Stimulated activated CD4-positive, alpha-beta T cell treated with anti-CD3 and anti-CD28 coated beads, Interleukin-4, amount 100 ng/mL, for 4 hours (primary cell): ENCODE results near the gene SNRPB.

Experiments used
- DNase-seq, 2 experiments: peaks; one replicate each; pipeline ENCODE4 v3.0.0-alpha.2; 2020

SNRPB gene

DNA sequence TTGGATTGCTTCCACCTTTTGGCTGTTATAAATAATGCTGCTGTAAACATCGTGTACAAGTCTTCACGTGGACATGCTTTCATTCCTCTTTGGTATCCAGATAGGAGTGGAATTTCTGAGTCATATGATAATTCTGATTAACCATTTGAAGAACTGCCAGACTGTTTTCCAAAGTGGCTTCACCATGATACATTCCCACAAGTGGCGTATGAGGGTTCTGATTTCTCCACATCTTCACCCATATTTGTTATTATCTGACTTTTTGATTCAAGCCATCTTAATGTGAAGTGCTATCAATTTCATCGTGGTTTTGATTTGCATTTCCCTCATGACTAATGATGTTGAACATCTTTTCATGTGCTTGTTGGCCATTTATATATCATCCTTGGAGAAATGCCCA is 2.9 kb upstream of the SNRPB start:
- no peak for DNase-seq

DNA sequence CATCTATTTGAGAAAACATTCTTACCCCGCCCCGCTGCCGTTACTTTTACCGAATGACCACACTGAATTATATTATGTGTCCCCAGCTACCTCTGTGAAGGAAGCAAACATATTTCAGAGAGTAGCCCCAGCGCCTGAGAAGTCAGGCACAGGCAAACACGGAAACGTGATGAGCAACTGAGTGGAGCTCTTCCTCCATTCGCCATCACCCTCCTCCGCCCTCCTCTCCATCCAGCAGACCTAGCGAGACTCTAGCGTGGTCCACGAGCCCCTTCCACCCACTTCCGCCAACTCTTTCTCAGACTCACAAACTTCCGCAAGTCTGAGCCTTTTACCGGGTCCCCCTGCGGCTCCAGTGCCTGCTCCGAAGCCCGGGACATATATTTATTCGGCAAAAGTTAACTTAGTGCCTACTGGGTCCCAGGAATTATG is 582 bp downstream of the SNRPB start:
- peak; percentile 49 to 70 for DNase-seq

DNA sequence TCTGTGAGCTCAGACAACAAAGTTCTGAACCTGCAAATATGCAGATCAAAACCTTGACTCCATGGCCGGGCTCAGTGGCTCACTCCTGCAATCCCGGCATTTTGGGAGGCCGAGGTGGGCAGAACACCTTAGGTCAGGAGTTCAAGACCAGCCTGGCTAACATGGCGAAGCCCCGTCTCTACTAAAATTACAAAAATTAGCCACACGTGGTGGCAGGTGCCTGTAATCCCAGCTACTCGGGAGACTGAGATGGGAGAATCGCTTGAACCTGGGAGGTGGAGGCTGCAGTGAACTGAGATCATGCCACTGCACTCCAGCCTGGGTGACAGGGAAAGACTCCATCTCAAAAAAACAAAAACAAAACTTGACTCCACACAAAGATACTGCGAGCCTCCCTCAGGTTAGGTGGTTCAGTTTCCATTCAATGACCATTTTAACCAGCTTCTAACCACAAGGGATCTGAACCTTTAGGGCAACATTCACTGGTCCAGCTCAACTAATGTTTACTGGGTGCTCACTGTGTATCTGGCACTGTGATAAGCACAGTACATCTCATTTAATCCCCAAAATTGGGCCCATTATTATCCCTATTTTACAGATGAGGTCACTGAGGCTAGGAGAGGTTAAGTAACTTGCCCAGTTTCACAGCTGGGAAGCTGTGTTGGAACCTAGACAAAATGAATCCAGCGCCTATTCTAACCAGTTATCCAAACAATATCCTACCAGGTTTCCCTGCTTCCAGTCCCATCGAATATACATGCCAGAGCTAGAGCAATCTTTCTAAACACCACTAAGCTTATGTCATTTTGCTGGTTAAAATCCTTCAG is 1.8 kb downstream of the SNRPB start:
- DNase-seq, result no peak

DNA sequence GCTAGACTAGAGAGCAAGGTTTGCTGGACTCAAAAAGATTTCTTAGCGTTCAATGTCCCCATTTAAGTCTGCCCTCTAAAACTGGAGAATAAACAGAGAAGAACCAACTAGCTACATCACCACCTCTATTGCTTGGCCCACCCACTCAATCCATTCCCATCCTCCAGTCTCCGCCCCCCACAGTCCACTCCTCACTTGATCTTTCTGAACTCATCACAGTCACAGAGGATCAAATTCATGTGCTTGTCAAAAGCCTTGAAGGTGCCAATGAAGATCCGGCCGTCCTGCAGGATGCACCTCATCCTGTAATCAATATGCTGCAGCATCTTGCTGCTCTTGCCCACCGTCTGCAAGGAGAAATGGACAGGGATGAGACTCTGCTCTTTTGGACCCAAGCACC is 3.2 kb downstream of the SNRPB start:
- no peak for DNase-seq

DNA sequence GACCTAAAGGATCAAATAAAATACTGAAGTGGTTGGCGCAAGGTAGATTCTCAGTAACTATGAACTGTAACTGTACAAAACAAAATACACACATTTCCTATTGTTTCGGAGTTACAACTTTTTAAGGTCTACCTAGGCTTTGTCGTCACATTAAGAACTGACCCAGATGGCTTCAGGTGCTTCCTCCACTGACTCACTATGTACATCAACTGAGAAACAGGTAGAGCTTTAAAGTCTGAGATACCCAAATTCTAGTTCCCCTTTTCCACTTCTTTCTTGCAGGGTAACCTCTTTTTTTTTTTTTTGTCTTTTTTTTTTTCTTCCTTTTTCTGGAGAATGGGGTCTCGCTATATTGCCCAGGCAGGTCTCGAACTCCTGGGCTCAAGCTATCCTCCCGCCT is 5.5 kb downstream of the SNRPB start:
- no peak for DNase-seq

DNA sequence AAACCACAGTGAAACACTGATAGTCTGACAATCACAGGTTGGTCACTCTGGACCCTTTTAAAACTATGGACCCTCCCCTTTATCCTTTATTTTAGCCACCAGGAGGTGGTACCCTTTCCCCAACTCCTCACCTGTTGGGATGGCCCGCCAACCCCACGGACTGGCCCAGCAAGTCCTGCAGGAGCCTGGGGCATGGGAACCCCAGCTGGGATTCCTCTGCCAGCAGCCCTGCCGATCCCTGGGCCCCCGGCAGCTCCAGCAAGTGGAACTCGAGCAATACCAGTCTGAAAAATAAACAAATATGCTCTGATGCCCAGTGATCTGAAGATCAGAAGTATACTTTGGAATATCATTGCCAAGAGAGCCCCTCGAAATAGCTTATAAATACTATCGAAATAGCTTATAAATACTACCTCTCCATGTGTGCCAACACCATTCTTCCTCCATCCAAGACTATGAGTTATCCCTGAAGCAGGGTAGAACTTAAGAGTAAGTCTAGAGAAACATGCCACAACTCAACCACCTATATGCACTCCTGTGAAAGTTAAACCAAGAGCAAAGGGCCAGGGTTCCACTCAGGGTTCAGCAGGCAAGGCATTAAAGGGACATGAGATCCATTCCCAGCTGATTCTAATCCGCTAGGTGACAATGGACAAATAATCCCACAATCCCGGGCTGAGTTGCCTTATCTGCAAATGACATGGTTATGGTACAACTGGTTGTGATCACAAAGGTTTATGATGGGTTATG is 6.8 kb downstream of the SNRPB start:
- no peak for DNase-seq

DNA sequence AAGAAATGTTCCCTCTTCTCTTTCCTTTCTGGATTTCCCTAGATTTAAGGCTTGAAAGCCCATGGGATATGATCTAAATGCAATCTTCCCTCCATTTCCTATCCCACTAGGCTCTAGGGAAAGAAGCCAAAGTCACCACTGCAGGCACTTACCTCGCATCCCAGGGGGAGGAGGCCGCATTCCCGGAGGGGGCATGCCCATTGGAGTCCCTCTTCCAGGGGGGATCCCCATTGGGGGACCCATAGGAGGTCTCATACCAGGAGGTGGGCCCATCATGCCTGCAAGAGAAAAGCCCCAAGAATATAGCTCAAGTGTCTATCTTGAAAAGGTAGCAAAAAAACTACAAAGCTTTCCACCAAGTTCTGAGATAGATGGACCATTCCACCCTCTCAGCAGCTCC is 8.1 kb downstream of the SNRPB start:
- DNase-seq, result no peak

DNA sequence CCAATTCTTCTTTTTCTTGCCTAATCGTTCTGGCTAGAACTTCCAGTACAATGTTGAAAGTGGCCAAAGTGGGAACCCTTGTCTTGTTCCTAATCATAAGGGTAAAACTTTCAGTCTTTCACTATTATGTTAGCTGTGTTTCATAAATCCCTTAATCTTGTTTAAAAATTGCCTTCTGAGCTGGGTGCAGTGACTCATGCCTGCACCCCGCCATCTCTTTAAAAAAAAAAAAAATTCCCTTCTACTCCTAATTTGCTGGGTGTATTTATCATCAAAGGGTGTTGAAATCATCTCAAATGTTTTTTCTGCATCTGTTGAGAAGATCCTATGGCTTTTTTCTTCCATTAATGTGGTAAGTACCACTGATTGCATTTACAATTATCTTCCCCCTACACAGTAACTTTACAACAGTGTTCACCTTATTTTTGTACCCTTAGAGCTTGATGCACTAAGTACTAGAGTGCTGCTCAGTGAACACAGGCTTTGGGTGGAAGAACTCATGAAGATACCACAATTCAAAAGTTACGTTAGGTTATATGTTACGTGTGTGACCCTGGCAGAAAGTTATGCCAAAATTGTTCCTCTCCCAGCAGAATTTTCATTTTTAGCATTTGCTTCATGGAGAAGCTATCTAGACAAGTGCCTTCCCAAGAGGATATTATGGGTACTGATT is 9.7 kb downstream of the SNRPB start:
- DNase-seq, result no peak

DNA sequence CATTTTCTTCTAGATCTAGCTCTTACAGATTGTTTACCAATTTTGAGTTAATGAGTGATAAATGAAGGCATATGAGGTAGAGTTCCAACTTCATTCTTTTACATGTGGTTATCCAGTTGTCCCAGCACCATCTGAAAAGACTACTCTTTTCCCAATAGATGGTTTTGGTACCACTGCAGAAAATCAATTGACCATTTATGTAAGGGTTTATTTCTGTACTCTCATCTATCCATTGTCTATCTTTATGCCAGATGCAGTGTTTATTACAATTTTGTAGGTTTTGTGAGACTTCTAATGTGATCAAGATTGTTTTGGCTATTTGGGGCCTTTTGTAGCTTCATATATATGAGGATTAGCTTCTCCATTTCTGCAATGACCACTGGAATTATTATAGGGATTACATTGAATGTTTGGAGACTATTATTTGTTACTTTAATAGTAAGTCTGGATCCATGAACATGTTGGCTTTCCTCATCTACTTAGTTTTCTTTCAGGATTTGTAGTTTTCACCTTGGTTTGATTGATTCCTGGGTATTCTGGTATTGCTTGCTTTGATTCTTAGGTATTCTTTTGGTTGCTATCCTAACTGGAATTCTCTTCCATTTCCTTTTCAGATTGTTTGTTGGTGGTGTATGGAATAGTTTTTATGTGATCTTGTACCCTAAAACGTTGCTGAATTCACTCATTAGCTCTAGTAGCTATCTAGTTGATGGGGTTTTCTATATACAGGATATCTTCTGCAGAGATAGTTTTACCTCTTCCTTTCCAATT is 10.4 kb downstream of the SNRPB start:
- DNase-seq, result no peak

DNA sequence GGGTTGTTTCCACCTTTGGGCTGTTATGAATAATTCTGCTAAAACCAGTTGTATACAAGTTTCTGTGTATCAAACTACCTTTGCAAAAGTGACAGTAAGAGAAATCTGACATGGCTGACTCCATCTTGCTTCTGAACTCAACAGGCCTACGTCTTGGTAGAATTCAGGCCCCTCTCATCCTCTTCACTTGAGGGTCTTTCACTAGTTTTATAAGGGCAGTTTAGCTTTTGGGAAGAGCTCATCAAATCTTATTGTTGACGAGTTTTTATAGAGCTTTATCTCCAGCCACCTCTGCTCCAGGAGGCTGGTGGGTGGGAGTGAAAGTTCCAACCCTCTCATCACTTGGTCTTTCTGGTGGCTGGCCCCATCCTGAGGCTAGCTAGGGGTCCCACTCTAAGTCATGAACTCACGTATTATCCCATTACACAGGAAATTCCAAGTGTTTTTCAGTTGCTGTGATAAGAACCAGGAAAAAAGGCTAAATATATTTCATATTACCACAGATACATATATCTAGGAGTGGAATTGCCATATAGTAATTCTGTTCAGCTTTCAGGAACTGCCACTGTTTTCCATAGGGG is 11.6 kb downstream of the SNRPB start:
- no peak for DNase-seq

DNA sequence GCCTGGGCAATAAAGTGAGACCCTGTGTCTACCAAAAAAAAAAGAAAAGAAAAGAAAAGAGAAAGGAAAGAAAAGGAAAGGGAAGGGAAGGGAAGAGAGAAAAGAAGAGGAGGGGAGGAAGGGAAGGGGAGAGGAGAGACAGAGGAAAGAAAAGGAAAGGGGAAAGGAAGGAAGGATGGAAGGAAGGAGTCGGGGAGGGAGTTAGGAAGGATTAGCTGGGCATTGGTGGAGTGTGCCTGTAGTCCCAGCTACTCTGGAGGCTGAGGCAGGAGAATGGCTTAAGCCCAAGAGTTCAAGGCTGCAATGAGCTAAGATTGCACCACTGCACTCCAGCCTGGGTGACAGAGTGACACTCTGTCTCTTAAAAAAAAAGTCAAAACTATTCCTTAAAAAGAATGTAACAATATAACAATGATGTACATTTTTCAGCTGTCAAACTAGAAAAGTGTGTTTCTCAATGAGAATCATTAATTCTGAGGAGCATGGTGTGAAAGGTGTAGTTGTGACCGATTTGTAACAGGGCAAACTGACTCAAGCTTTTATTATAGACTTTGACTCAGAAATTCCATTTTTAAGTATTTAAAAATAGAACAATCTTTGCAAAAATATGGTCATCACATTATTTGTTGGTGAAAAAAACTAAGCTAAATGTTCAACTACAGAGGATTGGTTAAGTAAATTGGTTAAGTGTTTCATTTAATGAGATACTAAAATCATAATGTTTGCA is 14.7 kb downstream of the SNRPB start:
- DNase-seq, result no peak

DNA sequence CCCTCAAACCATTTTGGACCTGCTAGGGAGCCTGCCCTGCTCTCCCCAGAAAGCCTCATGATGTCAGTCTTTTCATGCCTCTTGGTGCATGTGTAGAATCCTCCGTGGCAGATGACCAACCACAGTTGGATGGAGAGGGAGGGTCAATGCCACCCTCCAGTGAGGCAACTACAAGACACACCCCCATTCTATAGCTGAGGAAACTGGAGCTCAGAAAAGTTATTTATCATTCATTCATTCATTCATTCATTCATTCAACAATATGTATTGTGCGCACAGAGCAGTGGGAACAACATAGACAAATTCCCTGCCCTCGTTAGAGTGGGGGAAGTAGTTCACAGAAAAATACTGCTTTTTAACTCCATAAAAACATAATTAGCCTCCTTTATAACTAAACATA is 16.8 kb downstream of the SNRPB start:
- DNase-seq, result no peak

DNA sequence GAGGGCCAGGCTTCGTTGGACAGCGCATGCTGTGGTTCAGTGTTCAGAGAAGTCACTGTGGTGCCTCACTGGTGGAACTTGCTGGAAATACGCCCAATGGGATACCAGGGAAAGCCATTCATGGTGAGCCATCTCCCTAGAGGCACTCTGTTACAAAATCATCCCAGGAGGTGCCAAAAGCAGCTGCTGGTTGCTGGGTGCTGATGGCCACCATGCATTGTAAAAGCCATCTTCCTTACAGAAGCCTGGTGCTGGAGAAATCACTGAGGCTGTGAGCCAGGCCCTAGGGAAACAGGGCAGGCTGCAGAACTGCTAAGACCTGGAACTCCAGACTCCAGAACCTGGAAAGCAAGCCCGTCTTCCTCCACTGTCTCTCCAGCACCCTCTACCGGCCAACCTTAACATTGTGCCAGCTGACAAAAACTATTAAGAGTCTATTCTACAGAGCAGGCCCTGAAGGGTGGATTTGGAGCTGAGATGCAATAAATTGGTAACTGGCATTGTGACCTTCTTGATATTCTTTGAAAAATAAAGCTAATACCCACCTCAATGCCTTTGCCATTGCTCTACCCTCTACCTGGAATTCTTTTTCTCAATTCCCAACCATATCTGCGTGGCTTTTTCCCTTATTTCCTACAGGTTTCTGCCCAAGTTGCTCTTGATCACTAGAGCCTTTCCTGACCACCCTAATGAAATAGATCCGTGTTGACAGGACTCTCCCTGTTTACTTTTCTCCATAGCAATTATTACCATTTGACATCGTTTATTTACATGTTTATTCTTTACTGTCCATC is 18.5 kb downstream of the SNRPB start:
- peak; percentile 42 to 62 for DNase-seq

DNA sequence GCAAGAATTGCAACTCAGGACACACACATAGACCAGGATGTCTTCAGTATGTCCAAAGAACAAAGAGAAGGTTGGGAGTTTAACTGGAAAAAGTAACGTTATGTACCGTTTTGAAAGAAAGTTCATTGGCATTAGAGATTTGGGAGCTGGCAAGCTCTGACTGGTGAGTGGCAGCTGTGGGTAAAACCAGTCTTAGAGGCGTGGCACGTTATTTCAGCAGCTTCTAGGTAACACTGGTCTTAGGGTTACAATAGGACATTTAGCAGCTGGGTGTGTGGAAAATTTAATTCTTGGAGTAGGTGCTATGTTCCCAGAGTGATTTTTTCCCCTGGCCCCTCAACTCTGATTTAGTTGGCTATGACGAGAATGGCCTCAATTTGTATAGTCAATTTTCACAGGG is 19.2 kb downstream of the SNRPB start:
- DNase-seq, result no peak

DNA sequence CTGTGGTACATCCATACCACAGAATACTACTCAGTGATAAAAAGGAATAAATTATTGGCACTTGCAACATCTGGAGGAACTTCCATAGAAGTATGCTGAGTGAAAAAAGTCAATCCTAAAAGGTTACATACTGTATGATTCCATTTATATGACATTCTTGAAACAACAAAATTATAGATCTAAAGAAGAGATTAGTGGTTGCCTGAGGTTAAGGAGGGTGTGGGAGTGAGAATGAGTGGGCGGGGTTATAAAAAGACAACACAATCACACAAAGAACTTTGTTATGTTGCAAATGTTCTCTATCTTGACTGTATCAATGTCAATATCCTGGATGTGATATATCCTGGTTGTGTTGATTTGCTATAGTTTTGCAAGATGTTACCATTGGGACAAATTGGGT is 21.2 kb downstream of the SNRPB start:
- DNase-seq, result no peak

DNA sequence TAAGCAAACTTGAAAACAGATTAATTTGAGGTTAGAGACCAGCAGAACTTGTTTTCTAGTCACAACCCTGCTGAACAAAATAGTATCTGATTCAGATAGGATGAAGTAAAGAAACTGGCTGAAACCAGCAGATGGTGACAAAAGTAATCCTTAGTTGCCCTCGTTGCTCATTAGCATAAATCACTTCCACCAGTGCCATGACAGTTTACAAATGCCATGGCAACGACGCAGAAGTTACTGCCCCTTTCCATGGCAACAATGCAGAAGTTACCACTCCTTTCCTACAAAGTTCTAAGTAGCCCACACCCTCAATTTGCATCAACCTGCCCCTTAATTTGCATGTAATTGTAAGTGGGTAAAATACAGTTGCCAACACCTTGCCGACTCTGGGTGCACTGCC is 23.7 kb downstream of the SNRPB start:
- no peak for DNase-seq

DNA sequence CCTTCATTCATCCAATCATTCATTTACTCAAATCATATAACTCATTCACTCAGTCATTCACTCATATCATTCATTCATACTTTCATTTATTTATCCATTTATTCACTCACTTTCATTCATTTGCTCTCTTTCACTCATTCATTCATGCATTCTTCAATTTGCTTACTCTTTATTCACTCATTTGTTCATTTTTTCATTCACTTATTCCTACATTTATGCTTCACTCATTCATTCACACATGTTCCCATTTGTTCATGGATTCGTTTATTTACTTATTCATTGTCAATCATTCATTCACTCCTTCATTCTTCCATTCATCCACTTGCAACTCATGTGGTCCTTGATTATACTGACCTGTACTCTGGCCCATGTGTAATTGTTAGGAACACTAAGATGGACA is 39.4 kb downstream of the SNRPB start:
- DNase-seq, result no peak

DNA sequence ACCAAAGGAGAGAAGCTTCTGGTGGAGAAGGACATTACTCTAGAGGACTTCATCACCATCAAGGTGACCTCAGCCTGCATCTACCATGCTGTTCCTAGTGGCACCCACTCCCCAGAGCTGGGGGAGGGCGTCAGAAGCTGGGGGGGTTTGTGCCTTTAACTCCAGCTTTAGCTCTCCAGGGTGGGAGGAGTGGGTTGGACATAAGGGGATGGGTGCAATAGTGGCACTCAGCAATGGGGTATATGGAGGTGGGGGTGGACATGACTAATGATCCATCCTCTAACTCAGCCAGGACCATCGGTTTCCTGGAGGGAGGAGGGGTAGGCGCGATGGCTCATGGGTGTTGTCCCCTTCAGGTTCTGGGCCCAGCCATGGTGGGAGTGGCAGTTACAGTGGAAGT is 40.1 kb downstream of the SNRPB start:
- no peak for DNase-seq

DNA sequence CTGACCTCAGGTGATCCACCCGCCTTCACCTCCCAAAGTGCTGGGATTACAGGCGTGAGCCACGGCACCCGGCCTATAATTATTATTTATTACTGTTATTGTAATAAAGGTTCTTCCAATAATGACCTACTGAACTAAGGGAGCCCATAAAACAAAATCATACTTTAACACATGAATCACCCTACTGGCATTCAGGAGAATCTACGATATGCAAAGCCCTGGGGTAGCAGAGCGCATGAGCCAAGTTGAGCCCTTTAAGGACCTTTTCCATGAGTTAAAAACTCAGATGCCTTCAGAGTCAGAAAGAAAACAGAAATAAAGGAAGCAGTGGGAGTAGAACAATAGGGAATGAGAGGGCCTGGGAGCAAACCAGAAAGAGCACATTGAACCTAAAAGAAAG is 41.5 kb downstream of the SNRPB start:
- DNase-seq, result no peak

DNA sequence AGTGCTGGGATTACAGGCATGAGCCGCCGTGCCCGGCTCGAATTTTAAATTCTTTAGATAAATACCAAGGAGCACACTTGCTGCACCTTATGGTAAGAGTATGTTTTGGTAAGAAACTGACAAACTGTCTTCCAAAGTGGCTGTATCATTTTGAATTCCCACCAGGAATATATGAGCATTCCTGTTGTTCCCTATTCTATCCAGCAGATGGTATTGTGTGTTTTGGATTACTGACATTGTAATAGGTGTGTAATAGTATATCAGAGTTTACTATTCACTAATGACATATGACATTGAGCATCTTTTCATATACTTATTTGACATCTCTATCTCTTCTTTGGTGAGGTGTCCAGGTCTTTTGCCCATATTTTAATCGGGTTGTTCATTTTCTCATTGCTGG is 49.3 kb downstream of the SNRPB start:
- no peak for DNase-seq

DNA sequence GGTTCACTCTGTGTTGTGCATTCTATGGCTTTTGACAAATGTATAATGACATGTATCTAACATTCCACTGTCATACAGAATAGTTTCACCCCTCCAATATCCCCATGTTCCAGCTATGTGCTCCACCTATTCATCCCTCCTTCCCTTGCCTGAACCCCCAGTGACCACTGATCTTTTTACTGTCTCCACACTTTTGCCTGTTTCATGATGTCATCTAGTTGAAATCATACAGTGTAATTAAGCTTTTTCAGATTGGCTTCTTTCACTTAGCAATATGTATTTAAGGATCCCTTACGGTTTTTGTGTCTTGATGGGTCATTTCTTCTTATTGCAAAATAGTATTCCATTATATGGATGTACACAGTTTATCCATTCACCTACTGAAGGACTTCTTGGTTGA is 50.1 kb downstream of the SNRPB start:
- DNase-seq, result no peak
